H9 (cell line): ENCODE measurements around the gene TGFBR2. TPM values are rescaled to one million over a fixed set of nuclear protein-coding genes. Genes with fewer than 3 reads are reported as not detected.

Experiments
- DNase-seq: peaks from one replicate; pipeline ENCODE4 v3.0.0-alpha.2; 2017
- H2AFZ ChIP-seq: one replicate; pipeline ENCODE4 v1.6.1; 2013; ENCODE audit warnings: mild to moderate bottlenecking, low read length, control low read depth, moderate library complexity
- H2AK5ac ChIP-seq: 2 replicates; pipeline ENCODE4 v1.6.1; 2013; ENCODE audit warnings: low read length, control low read depth, mixed read lengths; ENCODE audit not compliant: insufficient read length
- H2BK120ac ChIP-seq: one replicate; pipeline ENCODE4 v1.6.1; 2013; ENCODE audit warnings: low read depth, mild to moderate bottlenecking, low read length, control low read depth, inconsistent platforms; ENCODE audit not compliant: poor library complexity, severe bottlenecking
- H2BK12ac ChIP-seq: 2 replicates; pipeline ENCODE4 v1.6.1; 2013; ENCODE audit warnings: low read length, control low read depth, mixed read lengths, low read depth; ENCODE audit not compliant: insufficient read length
- H2BK15ac ChIP-seq: 2 replicates; pipeline ENCODE4 v1.6.1; 2013; ENCODE audit warnings: low read depth, low read length, control low read depth
- H2BK20ac ChIP-seq: one replicate; pipeline ENCODE4 v1.6.1; 2013; ENCODE audit warnings: low read depth, mild to moderate bottlenecking, low read length, control low read depth, inconsistent platforms; ENCODE audit not compliant: poor library complexity, severe bottlenecking
- H2BK5ac ChIP-seq: 2 replicates; pipeline ENCODE4 v1.6.1; 2013; ENCODE audit warnings: low read length, control low read depth, mixed read lengths; ENCODE audit not compliant: insufficient read length
- H3K14ac ChIP-seq: 2 replicates; pipeline ENCODE4 v1.6.1; 2013; ENCODE audit warnings: low read length, control low read depth; ENCODE audit not compliant: insufficient read depth
- H3K18ac ChIP-seq: 2 replicates; pipeline ENCODE4 v1.6.1; 2013; ENCODE audit warnings: low read depth, mild to moderate bottlenecking, mixed read lengths, low read length, control low read depth; ENCODE audit not compliant: insufficient read length
- H3K23ac ChIP-seq: 2 replicates; pipeline ENCODE4 v1.6.1; 2013; ENCODE audit warnings: low read length, control low read depth, mixed read lengths, low read depth; ENCODE audit not compliant: insufficient read length
- H3K23me2 ChIP-seq: 2 replicates; pipeline ENCODE4 v1.6.1; 2013; ENCODE audit warnings: low read depth, mild to moderate bottlenecking, mixed read lengths, low read length, control low read depth; ENCODE audit not compliant: insufficient read length, poor library complexity, severe bottlenecking
- H3K27ac ChIP-seq: 2 replicates; pipeline ENCODE4 v1.5.1; 2013; ENCODE audit warnings: low read length, control low read depth, mixed read lengths, low read depth; ENCODE audit not compliant: insufficient read length
- H3K27me3 ChIP-seq: 2 replicates; pipeline ENCODE4 v1.6.1; 2013; ENCODE audit warnings: low read length, control low read depth, inconsistent platforms; ENCODE audit not compliant: insufficient read depth
- H3K4ac ChIP-seq: 2 replicates; pipeline ENCODE4 v1.6.1; 2013; ENCODE audit warnings: low read depth, mild to moderate bottlenecking, control low read depth, inconsistent platforms, low read length, moderate library complexity
- H3K4me1 ChIP-seq: 2 replicates; pipeline ENCODE4 v1.6.1; 2013; ENCODE audit warnings: low read length, control low read depth, inconsistent platforms; ENCODE audit not compliant: insufficient read depth
- H3K4me2 ChIP-seq: 2 replicates; pipeline ENCODE4 v1.6.1; 2013; ENCODE audit warnings: low read length, control low read depth, mixed read lengths; ENCODE audit not compliant: insufficient read length, insufficient read depth
- H3K56ac ChIP-seq: 2 replicates; pipeline ENCODE4 v1.6.1; 2013; ENCODE audit warnings: low read depth, mild to moderate bottlenecking, mixed read lengths, low read length, control low read depth; ENCODE audit not compliant: insufficient read length
- H3K79me1 ChIP-seq: 2 replicates; pipeline ENCODE4 v1.6.1; 2013; ENCODE audit warnings: low read depth, mild to moderate bottlenecking, moderate library complexity, low read length, control low read depth, inconsistent platforms; ENCODE audit not compliant: insufficient read depth, poor library complexity, severe bottlenecking
- H3K79me2 ChIP-seq: 2 replicates; pipeline ENCODE4 v1.6.1; 2013; ENCODE audit warnings: low read length, control low read depth, inconsistent platforms; ENCODE audit not compliant: insufficient read depth
- H3K9ac ChIP-seq: 2 replicates; pipeline ENCODE4 v1.6.1; 2013; ENCODE audit warnings: low read length, control low read depth, mixed read lengths; ENCODE audit not compliant: insufficient read length; ENCODE audit errors: extremely low read depth
- H3K9me3 ChIP-seq: one replicate; pipeline ENCODE4 v1.6.1; 2013; ENCODE audit warnings: low read depth, low read length, inconsistent platforms; ENCODE audit not compliant: control insufficient read depth
- H3T11ph ChIP-seq: one replicate; pipeline ENCODE4 v1.6.1; 2013; ENCODE audit warnings: mild to moderate bottlenecking, low read length, control low read depth, inconsistent platforms
- H4K20me1 ChIP-seq: one replicate; pipeline ENCODE4 v1.6.1; 2013; ENCODE audit not compliant: control insufficient read depth, insufficient read length, insufficient read depth
- H4K5ac ChIP-seq: 2 replicates; pipeline ENCODE4 v1.6.1; 2013; ENCODE audit warnings: low read depth, mild to moderate bottlenecking, mixed read lengths, low read length, control low read depth; ENCODE audit not compliant: insufficient read length
- H4K8ac ChIP-seq: replicated peaks from 2 replicates; pipeline ENCODE4 v1.6.1; 2013; ENCODE audit warnings: low read length, control low read depth, mixed read lengths, low read depth; ENCODE audit not compliant: insufficient read length
- H4K91ac ChIP-seq: 2 replicates; pipeline ENCODE4 v1.6.1; 2013; ENCODE audit warnings: low read depth, mild to moderate bottlenecking, moderate library complexity, mixed read lengths, low read length, control low read depth; ENCODE audit not compliant: insufficient read length
- H3K27ac Mint-ChIP-seq, 3 experiments: 2 replicates in 2 of 3; 3 replicates in 1 of 3; pipeline ENCODE4 v1.8.0; 2020 to 2021; ENCODE audit warnings: mixed read lengths in 3 of 3, mild to moderate bottlenecking in 1 of 3, moderate library complexity in 1 of 3
- H3K27me3 Mint-ChIP-seq: 2 replicates; pipeline ENCODE4 v1.8.0; 2021; ENCODE audit warnings: low read depth, mild to moderate bottlenecking, moderate library complexity, mixed read lengths
- H3K36me3 Mint-ChIP-seq, 3 experiments: 2 replicates in 2 of 3; 3 replicates in 1 of 3; pipeline ENCODE4 v1.8.0; 2020 to 2021; ENCODE audit warnings: low read depth in 3 of 3, mixed read lengths in 3 of 3; ENCODE audit not compliant: insufficient read depth in 1 of 3
- H3K4me1 Mint-ChIP-seq, 2 experiments: 2 replicates each; pipeline ENCODE4 v1.8.0; 2020; ENCODE audit warnings: mixed read lengths in 2 of 2
- H3K4me3 Mint-ChIP-seq, 2 experiments: 2 replicates in 1 of 2; 3 replicates in 1 of 2; pipeline ENCODE4 v1.8.0; 2020 to 2021; ENCODE audit warnings: mild to moderate bottlenecking in 2 of 2, mixed read lengths in 2 of 2, moderate library complexity in 1 of 2
- H3K9me3 Mint-ChIP-seq, 2 experiments: 2 replicates in 1 of 2; 3 replicates in 1 of 2; pipeline ENCODE4 v1.8.0; 2020; ENCODE audit warnings: mild to moderate bottlenecking in 2 of 2, mixed read lengths in 2 of 2, moderate library complexity in 1 of 2
- CTCF ChIP-seq: fragments of 200-600 bp; sonication (generic); conservative IDR thresholded peaks from 3 replicates; pipeline ENCODE4 v1.8.0; 2021; ENCODE audit warnings: antibody characterized with exemption, mild to moderate bottlenecking
- WGBS: extraction: QIAGEN DNeasy Blood & Tissue Kit; methylation state at CpG from one replicate; pipeline ENCODE4 v1.1.7; 2013; ENCODE audit warnings: missing lambda C conversion rate, low lambda C conversion rate, mixed read lengths; ENCODE audit not compliant: insufficient read length; ENCODE audit errors: extremely low coverage; 5-methylcytosine and 5-hydroxymethylcytosine counted together
- long read RNA-seq: library from polyadenylated mRNA; unstranded; transcript quantifications from one replicate; pipeline ENCODE4 v2.0.0, GENCODE V29; 2020
- total RNA-seq: library from RNA; stranded (reverse); gene quantifications from 2 replicates; pipeline ENCODE4 v1.2.1, GENCODE V29; 2021

TGFBR2 gene
- total RNA-seq = 9.6 and 10.6 TPM in 2 replicates
- long read RNA-seq, partial matches to known transcripts = 0 of 5 reads
- long read RNA-seq, other reads (novel, unspliced or antisense) = 5 of 5 reads

- no peak within 1 kb of the TSS for H2BK15ac ChIP-seq
- H2BK20ac ChIP-seq = no peak within 1 kb of the TSS
- H3K27ac ChIP-seq = no peak within 1 kb of the TSS
- H2BK12ac ChIP-seq = no peak within 1 kb of the TSS
- H3K56ac ChIP-seq = no peak within 1 kb of the TSS
- H3K9me3 Mint-ChIP-seq = peaks cover 2% of the 10 kb centered on the region in 2 experiments; a peak in 1 of 5 replicates
- WGBS = no CpG with 5 or more reads among the region's 71 CpGs
- peaks cover 33 to 40% of the 10 kb centered on the region in 2 experiments for H3K4me1 Mint-ChIP-seq
- H3K4ac ChIP-seq = no peak within 1 kb of the TSS
- H2BK5ac ChIP-seq = no peak within 1 kb of the TSS
- H3K9ac ChIP-seq = peak within 1 kb of the TSS; percentile 49
- no peak within 1 kb of the TSS for H2BK120ac ChIP-seq
- peaks cover 12% of the 10 kb centered on the region for H3K27me3 Mint-ChIP-seq
- H3K79me2 ChIP-seq = peaks cover 18% of the 10 kb centered on the region
- peak; percentile 87 for DNase-seq
- TF ChIP-seq CTCF = 0 out of 3 replicates have a peak, but pooled peaks have one; percentile 21
- H3K27me3 ChIP-seq = no peaks in the 10 kb centered on the region
- H3T11ph ChIP-seq = no peak within 1 kb of the TSS
- H4K20me1 ChIP-seq = no peaks in the 10 kb centered on the region
- H3K23me2 ChIP-seq = peaks cover 7% of the 10 kb centered on the region
- H3K36me3 Mint-ChIP-seq = peaks cover 0 to 4% (median 2%) of the 10 kb centered on the region in 3 experiments; a peak in 2 of 7 replicates
- no peak within 1 kb of the TSS for H4K91ac ChIP-seq
- H3K4me2 ChIP-seq = peak within 1 kb of the TSS; percentile 81
- H4K8ac ChIP-seq = no peak within 1 kb of the TSS
- H3K14ac ChIP-seq = peak within 1 kb of the TSS; percentile 69
- no peaks in the 10 kb centered on the region for H3K9me3 ChIP-seq
- H3K4me3 Mint-ChIP-seq = peak within 1 kb of the TSS; percentile 88 to 93
- H2AK5ac ChIP-seq = no peak within 1 kb of the TSS
- H2AFZ ChIP-seq = peak within 1 kb of the TSS; percentile 60
- peaks cover 5% of the 10 kb centered on the region; the same call in 1 of the 2 replicates for H3K4me1 ChIP-seq
- no peak within 1 kb of the TSS for H4K5ac ChIP-seq
- no peak within 1 kb of the TSS for H3K18ac ChIP-seq
- H3K23ac ChIP-seq = no peak within 1 kb of the TSS
- no peaks in the 10 kb centered on the region for H3K79me1 ChIP-seq
- peak within 1 kb of the TSS; percentile 82 to 96 (median 95); a peak in 6 of 7 replicates for H3K27ac Mint-ChIP-seq
These were observed at the start of gene TGFBR2 for GRCh38 chr3:30606301-30607031. Gene TGFBR2, plus strand, starts transcription at chr3:30606601. Its CDS starts 283 bp downstream, at chr3:30606884.
